COLO668 (cell line): Measurements from ENCODE around the gene SEMA3F.

ENCODE experiments used
- DNase-seq: peaks from one replicate; lab custom pipeline; 2025; ENCODE audit not compliant: unreplicated experiment; lab: John Stamatoyannopoulos, UW

Gene SEMA3F

DNA sequence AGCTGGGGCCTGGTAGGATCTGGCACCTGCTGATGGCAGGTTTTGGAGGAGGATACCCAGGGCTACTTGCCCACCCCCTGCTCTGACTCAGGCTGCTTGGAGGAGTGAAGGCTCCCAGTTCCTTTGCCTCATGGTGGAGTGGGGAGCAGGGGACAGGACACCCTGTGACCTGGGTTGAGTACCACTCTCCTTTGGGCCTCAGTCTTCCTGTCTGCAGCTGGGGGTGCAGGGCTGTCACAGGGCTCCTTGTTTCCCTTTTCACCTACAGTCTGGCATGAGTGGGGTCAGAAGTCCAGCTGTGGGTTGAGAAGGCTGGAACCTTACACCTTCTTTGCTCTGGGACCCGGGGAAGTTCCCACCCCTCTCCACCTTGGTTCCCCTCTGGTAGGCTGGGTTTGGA lies 14.7 kb downstream of the SEMA3F start:
- no peak for DNase-seq

DNA sequence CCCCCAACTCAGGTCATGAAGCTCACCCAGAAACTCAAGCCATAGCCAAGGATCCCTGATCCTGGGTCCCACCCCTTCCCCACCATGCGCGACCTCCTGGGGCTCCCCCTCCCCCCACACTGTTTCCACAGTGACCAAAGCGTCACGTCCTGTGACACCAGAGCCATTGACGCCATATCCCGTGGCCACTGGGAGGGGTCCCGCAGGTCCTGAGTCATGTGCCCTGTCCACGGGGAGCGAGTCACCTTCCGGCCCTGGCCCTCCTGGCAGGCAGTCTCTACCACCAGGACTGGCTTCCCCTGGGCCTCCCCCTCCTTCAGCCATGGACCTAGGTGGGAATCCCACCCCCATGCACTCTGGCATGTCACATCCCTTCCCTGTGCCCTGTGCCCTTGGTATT lies 15.6 kb downstream of the SEMA3F start:
- DNase-seq: no peak

DNA sequence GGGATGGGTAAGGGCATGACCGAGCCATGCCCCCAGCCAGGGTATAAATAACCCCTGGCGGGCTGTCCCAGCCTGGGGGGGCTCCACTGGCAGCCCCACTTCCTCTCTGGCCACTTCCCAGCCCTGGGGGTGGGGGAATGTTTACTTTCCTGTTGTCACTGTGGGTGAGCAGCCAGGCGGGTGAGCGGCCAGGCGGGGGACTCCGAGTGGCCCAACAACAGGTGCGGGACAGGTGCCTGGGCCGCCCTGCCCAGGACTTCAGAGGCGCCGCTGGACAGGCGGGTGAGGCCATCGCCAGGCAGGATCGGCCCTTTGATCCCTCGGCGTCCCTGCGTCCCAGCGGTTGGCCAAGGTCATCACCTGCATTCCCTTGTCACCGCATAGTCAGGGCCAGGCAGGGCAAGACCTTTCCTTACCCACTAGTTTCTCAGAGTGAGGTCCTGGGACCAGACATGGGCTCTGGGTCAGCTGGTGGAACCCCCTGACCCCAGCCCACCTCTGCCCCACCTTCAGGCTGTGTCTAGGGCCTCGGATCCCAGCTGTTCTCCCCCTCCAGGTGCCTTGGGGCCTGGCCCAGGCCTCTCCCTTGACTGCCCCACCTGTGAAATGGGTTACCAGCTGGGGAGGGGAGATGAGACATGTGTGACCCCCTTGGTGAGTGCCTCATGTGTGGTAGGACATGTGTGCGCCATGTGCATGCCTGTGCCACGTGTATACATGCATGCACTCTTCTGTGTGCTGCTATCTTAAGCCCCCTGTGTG lies 16.6 kb downstream of the SEMA3F start:
- DNase-seq: peak; percentile 60

DNA sequence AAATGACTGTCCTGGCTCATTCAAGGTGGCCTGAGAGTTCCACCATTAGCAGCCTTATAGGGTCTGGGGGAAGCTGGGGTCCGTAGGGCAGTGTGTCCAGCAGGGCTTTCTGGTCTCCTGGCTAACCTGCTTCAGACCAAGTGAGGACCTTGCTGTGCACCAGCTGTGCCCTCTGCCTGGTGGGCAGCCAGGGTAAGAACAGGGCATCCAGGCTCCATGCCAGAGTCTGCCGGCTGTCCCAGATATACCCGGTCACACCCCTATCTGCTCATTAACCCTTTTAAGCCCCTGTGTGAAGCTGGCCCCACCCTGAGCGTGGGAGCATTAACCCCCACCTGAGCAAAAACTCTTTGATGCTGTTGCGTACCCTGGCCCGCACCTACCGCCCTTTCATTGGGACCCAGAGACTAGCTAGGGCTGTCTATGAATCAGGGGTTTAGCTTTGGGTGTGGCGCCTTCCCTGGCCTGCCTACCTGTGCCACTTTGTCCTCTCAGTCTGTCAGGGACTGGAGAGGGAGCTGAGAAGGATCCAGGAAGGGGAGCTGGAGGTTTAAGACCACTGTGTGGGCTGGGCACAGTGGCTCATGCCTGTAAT lies 17.6 kb downstream of the SEMA3F start:
- DNase-seq: no peak

DNA sequence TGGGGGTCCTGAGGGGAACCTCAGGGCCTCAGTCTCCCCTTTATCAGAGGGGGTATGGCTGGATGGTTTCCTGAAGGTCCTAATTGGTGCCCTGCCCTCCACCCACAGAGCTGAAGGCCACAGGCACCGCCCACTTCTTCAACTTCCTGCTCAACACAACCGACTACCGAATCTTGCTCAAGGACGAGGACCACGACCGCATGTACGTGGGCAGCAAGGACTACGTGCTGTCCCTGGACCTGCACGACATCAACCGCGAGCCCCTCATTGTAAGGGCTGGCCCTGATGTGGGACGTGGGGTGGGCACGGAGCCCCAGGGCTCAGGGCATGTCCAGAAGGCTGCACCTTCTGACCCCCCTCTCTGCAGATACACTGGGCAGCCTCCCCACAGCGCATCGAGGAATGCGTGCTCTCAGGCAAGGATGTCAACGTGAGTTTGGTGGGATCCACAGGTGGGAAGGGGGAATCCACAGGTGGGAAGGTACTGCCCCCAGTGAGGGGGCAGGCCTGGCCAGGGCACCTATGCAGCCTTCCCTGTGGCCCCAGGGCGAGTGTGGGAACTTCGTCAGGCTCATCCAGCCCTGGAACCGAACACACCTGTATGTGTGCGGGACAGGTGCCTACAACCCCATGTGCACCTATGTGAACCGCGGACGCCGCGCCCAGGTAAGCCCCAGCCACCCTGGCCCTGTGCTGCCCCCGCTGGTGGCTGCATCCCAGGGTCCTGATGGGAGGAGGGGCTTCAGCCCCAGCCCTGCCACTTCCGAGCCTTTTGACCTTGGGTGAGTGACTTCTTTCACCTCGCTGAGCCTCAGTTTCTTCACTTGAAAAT lies 18.8 kb downstream of the SEMA3F start:
- DNase-seq: no peak

DNA sequence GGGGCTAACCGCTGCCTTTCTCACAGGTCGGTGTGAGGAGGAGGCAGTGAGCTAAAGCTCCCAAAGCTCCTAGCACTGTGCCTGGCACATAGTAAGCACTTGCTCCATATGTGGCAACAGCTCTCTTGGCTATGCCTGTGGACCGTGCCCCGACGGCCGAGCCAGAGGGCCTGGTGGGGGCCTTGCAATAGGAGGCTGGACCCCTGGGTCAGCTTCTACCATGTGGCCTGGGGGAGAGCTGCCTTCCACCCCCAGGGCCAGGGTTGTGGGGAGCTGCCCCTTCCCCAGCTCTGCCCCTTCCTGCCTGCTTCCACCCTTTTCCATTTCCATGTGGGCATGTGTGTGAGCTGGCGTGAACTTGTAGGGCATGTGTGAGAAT lies 19.4 kb downstream of the SEMA3F start:
- no peak for DNase-seq

DNA sequence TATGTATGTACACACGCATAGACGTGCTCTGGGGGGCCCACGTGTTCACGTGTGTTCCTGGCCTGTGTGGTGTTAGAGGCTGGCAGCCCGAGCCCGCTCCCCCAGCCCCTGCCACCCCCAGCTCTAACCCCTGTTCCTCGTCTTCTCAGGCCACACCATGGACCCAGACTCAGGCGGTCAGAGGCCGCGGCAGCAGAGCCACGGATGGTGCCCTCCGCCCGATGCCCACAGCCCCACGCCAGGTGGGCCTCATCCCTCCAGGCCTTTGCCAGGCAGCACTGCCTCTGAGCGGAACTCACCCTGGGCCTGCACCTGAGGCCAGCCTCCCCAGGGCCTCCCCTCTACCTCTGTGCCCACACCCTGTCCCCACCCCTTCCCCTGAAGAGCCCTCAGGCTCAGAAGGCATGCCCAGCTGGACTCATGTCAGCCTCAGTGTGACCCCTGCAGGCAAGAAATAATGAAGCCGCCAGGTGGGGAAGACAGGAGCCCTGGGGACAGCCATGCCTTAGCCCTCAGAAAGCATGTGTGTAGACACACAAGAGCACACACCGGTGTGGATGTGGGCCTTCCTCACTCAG lies 19.9 kb downstream of the SEMA3F start:
- peak; percentile 65 for DNase-seq

DNA sequence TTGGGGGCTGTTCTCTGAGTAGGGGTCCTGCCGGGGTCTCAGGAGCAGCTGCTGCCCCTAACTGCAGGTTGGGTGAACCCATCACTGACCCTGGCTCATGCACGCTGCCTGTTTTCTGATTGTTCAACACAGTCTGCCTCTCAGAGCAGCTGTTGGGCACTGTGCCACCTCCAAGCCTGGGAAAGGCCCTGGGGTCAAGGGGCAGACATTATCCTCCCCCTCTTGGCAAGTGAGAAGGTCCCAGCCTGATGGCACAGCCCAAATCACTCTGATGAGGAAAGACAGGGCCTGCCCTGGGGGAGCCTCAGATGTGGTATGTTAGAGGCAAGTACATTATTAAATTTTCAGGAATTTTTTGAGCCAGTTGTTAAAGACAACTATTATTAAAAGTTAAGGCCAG lies 22.2 kb downstream of the SEMA3F start:
- peak; percentile 13 for DNase-seq

DNA sequence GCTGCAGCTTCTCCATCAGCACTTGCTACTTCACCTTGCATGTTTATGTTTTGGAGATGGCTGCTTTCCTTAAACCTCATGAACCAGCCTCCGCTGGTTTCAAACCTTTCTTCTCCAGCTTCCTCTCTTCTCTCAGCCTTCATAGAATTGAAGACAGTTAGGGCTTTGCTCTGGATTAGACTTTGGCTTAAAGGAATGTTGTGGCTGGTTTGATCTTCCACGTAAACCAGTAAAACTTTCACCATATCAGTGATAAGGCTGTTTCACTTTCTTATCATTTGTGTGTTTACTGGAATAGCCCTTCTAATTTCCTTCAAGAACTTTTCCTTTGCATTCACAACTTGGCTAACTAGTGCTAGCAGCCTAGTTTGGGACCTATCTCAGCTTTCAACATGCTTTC lies 24.6 kb downstream of the SEMA3F start:
- DNase-seq: no peak

DNA sequence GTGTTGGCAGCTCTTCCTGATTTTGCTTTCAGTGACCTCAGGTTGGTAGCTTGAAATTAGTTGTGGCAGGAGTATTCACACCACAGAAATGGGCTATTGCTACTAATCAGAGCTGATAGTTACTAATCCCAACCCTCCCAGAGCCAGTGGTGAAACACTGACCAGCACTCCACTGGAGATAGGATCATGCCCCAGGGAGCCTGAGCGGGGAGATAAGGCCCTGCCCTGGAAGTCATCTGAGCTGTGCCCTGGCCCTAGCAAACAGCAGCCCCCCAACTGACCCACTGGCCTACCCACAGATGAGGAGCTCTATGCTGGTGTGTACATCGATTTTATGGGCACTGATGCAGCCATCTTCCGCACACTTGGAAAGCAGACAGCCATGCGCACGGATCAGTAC lies 26.9 kb downstream of the SEMA3F start:
- no peak for DNase-seq

DNA sequence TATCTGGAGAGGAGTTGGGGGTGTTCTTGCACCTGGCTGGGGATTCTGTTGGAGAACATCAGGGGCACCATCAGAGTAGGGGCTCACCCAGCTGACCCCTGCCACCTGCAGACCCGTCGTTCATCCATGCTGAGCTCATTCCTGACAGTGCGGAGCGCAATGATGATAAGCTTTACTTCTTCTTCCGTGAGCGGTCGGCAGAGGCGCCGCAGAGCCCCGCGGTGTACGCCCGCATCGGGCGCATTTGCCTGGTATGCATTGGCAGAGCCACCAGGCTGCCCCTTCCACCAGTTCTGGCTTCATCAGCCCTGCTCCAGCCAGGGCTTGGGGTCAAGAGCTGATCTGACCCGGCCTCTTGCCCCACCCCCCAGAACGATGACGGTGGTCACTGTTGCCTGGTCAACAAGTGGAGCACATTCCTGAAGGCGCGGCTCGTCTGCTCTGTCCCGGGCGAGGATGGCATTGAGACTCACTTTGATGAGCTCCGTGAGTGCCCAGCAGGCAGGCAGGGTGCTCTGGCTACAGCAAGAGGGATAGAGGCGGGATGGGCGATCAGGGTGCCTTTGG lies 27.5 kb downstream of the SEMA3F start:
- DNase-seq: no peak

DNA sequence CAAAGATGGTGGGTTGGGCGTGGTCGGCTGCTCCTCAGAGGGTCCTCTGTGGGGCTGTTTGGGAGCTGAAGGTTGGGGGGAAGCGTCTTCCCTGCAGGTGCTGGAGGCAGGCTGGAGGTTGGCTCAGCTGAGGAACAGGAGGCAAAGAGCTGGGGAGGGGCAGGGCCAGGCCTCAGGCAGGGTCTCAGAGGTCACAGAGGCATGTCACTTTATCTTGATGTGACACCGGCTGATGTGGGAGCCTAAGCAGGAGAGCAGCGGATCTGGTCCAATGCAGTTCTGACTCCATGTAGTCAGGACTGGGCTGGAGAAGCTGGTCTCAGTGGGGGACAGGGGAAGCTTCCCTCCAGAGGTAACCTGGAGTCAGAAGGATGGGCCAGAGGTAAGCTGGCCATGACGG lies 28.6 kb downstream of the SEMA3F start:
- no peak for DNase-seq

DNA sequence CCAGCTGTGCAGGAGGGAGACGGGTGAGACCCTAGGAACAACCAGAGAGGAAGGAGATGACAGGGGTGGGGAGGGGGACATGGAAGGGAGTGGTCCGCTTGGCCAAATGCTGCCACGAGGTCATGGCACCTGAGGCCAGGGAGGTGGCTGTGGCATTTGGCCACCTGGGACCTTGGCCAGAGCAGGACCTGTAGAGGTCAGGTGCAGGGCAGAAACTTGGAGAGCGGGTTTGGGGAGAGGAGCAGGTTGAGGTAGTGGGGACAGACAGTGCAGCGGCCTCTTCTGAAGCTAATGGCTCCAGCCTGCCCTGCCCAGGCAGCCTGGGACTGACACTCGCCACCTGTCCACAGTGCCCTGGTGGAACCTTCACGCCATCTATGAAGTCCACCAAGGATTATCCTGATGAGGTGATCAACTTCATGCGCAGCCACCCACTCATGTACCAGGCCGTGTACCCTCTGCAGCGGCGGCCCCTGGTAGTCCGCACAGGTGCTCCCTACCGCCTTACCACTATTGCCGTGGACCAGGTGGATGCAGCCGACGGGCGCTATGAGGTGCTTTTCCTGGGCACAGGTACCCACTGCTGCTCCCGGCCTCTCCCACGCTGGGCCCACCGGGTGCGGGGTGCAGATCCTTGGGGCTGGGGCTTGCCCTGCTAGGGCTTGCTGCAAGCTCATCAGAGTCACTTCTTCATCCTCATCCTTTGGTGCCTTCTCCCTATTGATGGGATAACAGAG lies 29.3 kb downstream of the SEMA3F start:
- DNase-seq: no peak

DNA sequence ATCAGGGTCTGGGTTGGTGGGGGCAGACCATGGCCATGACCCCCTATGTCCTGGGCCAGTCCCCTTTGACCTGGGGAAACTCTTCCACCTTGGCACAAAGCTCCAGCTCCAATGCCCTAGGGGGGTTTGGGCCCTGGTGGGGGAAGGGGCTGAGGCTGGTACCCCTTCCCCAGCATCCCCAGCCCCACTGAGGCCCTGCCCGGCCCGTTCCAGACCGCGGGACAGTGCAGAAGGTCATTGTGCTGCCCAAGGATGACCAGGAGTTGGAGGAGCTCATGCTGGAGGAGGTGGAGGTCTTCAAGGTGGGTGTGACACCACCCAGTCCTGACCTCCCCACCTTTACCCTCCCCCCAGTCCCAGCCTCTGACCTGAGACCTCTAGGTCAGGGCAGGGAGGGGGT lies 30.1 kb downstream of the SEMA3F start:
- DNase-seq: no peak

DNA sequence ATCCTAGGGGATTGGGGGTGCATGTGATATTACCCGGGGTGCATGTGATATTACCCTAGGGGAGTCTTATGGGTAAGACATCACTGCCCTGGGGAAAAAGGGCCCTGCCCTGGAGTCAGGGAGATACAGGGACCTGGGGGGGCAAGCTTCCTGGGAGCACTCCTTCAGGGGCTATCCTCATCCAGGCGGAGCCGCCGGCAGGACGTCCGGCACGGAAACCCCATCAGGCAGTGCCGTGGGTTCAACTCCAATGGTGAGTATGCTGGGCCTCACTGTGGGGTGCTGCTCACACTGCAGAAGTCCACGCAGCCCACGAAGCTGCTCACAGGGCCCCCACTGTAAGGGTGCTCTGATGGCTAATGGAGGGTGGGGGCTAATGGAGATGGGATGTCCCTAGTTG lies 31.0 kb downstream of the SEMA3F start:
- no peak for DNase-seq

DNA sequence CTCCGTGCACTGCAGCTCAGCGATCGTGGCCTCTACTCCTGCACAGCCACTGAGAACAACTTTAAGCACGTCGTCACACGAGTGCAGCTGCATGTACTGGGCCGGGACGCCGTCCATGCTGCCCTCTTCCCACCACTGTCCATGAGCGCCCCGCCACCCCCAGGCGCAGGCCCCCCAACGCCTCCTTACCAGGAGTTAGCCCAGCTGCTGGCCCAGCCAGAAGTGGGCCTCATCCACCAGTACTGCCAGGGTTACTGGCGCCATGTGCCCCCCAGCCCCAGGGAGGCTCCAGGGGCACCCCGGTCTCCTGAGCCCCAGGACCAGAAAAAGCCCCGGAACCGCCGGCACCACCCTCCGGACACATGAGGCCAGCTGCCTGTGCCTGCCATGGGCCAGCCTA lies 32.6 kb downstream of the SEMA3F start:
- DNase-seq: no peak

DNA sequence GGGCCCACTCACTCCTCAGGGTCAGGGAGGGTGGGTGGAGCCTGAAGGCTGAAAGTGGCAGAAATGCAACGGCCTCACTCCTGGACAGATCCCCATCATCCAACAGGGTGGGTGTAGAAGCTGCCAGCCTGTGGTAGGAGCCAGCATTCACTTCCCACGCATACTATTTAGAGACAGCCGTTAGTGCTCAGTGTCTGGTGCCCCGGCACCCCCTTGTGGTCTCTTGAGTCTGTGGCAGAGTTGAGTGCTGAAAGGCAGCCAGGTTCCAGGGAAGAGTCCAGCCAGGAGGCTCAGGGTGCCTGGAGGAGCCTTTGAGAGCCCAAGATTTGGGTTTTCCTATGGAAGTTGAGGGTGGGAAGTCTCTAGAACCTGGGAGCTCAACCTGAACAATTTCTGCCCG lies 34.1 kb downstream of the SEMA3F start:
- peak; percentile 58 for DNase-seq

DNA sequence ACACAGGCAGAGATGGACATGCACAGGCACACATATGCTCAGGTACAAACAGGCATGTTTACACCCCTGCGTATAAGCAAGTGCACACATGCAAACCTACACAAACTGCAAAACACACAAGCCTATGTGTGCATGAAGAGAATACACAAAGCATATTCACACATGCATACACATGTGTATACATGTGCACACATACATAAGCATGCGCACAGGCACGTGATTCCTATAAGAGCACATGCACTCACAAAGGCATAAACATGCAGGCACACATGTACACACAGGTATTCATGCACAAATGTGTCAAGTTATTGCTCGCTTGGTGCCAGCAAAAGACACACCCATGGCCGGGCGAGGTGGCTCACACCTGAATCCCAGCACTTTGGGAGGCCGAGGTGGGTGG lies 34.9 kb downstream of the SEMA3F start:
- no peak for DNase-seq

DNA sequence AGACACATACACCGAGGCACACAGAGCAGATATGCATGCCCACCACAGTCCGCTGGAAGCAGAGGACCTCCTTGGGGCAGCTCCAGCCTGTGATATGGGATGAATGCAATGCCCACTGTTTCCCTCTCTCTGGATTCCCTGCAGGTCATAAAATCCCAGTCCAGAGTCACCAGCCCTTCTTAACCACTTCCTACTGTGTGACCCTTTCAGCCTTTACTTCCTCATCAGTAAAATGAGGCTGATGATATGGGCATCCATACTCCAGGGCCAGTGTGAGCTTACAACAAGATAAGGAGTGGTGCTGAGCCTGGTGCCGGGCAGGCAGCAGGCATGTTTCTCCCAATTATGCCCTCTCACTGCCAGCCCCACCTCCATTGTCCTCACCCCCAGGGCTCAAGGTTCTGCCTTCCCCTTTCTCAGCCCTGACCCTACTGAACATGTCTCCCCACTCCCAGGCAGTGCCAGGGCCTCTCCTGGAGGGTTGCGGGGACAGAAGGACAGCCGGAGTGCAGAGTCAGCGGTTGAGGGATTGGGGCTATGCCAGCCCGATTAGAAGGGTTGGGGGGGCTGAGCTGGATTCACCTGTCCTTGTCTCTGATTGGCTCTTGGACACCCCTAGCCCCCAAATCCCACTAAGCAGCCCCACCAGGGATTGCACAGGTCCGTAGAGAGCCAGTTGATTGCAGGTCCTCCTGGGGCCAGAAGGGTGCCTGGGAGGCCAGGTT lies 36.0 kb downstream of the SEMA3F start, which contains the start of gene GNAT1:
GNAT1 (plus strand) TSS at position 675 of the 725 bp plus-strand sequence. CDS start 116 bp downstream, outside the sequence.
- DNase-seq: no peak

DNA sequence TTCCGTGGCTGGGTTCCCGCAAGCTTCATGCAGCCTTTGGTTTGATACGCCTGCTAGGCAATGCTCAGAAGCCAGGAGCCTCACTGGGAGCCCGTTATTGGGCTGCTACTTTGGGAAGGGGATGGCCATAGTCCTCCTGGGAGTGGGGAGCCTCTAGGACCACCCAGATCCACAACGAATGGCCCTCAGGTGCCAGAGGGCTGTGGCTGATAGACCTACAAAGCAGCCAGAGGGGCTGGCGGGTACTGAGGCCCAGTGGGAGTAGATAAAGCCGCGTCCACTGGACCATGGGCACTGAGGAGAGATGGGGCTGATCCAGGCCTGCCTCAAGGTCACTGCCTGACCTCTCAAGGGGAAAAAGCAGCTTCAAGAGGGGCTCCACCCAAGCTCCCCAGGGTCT lies 37.0 kb downstream of the SEMA3F start:
- DNase-seq: no peak
